H1 (cell line): Measurements from ENCODE around the gene OCIAD1. TPM values are rescaled to one million over a fixed set of nuclear protein-coding genes. Genes with fewer than 3 reads are reported as not detected.
A peak's percentile ranks its signal among the peaks of the same experiment; 100 is the strongest.

ENCODE experiments used
- ASH2L ChIP-seq: fragments of 200-600, 300-600 bp; sonication (generic); IDR thresholded peaks from one replicate; pipeline ENCODE4 v1.7.1; 2017; ENCODE audit warnings: low read length
- CBX5 ChIP-seq: fragments of 300-800, 300-1000 bp; sonication (generic); IDR thresholded peaks from 2 replicates; pipeline ENCODE4 v1.7.1; 2016; ENCODE audit warnings: antibody characterized with exemption, low read length, low read depth
- EZH2 ChIP-seq: fragments of 200-600 bp; sonication (generic); IDR thresholded peaks from 2 replicates; pipeline ENCODE4 v1.7.1; 2012; ENCODE audit warnings: low read depth, mild to moderate bottlenecking, moderate library complexity, low read length, inconsistent platforms; ENCODE audit not compliant: severe bottlenecking
- GABPA ChIP-seq: IDR thresholded peaks from 2 replicates; pipeline ENCODE4 v1.6.1; 2011; ENCODE audit warnings: mild to moderate bottlenecking, low read length, moderate library complexity, borderline replicate concordance; ENCODE audit not compliant: insufficient read depth
- polyA plus RNA-seq, 7 experiments: library from polyadenylated mRNA; depleted of rRNA in 3 of 7; stranded (reverse) in 5 of 7; unstranded in 2 of 7; fragments of >200 nt in 5 of 7; fragments of 200-250 nt in 2 of 7; gene quantifications; 1 replicate in 5 of 7; 2 replicates in 1 of 7; 4 replicates in 1 of 7; pipeline versions ENCODE4 v1.2.1 to v1.2.3, GENCODE V29; 2011 to 2013; ENCODE audit warnings: missing spikeins in 2 of 7, mixed read lengths in 2 of 7
- total RNA-seq: library from RNA; stranded (reverse); fragmentation: NEBNext Ultra II Directional; extraction: Animal tissue kit (Norgen Biotek cat#: 25700); gene quantifications from 2 replicates; pipeline ENCODE4 v1.2.1, GENCODE V29; 2021
- TF ChIP-seq, protein P1 (sequence below): fragments of 300-600 bp; sonication (generic); IDR thresholded peaks from 2 replicates; pipeline ENCODE4 v1.7.1; 2012; ENCODE audit warnings: low read length, moderate library complexity, mild to moderate bottlenecking, inconsistent platforms; ENCODE audit not compliant: insufficient replicate concordance
- TF ChIP-seq, protein P2 (sequence below), 3 experiments: IDR thresholded peaks; 1 replicate in 2 of 3; 2 replicates in 1 of 3; pipeline versions ENCODE4 v1.5.1 to v1.6.1; 2011; ENCODE audit warnings: low read length in 3 of 3, mild to moderate bottlenecking in 3 of 3, inconsistent platforms in 2 of 3, low read depth in 1 of 3, moderate library complexity in 1 of 3; ENCODE audit not compliant: insufficient read depth in 1 of 3; ENCODE audit errors: control extremely low read depth in 1 of 3

The OCIAD1 gene
- total and polyA plus RNA-seq, 2 of the 8 experiments (the other 6 are each of a cell fraction or from before 2014, with no cell fraction given), result 79.9 to 163 TPM

DNA sequence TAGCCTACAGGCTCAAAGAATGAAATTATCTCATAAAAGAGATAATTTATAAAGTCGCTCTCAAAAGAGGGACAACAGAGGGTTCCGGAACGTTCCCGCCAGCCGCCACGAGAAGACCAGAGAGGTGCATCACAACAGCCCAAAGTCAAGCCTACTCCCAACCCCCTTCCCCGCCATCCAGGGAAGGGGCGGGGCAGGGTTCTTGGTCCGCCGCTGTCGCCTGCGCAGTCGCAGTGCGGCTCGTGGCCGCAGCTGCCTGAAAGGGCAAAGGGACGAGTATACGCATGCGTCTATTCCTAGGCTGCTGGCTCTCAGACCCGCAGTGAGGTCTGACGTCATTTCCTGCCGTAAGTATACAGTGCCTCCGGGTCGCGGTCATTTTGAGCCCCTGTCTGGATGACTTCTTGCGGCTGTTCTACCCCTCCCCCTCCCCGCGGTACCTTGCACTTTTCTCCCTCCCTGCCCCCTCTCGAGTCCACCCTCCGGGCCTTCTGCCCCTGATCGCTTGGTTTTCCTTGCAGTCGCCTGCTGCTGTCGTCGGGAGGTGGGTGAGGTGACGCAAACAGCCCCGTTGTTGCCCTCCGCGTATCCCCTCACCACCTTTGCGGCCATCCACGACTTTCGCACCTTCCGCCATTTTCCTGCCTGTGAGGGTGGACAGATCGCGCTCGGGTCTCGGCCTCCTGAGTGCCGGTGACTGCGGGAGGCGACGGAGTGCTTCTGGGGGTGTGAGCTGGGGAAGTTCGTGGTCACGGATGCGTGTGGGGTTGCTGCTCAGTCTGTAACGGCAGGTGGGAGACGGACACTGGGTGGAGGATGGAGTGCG lies at the start of gene OCIAD1 (continued):
- TF ChIP-seq, protein P1, sequence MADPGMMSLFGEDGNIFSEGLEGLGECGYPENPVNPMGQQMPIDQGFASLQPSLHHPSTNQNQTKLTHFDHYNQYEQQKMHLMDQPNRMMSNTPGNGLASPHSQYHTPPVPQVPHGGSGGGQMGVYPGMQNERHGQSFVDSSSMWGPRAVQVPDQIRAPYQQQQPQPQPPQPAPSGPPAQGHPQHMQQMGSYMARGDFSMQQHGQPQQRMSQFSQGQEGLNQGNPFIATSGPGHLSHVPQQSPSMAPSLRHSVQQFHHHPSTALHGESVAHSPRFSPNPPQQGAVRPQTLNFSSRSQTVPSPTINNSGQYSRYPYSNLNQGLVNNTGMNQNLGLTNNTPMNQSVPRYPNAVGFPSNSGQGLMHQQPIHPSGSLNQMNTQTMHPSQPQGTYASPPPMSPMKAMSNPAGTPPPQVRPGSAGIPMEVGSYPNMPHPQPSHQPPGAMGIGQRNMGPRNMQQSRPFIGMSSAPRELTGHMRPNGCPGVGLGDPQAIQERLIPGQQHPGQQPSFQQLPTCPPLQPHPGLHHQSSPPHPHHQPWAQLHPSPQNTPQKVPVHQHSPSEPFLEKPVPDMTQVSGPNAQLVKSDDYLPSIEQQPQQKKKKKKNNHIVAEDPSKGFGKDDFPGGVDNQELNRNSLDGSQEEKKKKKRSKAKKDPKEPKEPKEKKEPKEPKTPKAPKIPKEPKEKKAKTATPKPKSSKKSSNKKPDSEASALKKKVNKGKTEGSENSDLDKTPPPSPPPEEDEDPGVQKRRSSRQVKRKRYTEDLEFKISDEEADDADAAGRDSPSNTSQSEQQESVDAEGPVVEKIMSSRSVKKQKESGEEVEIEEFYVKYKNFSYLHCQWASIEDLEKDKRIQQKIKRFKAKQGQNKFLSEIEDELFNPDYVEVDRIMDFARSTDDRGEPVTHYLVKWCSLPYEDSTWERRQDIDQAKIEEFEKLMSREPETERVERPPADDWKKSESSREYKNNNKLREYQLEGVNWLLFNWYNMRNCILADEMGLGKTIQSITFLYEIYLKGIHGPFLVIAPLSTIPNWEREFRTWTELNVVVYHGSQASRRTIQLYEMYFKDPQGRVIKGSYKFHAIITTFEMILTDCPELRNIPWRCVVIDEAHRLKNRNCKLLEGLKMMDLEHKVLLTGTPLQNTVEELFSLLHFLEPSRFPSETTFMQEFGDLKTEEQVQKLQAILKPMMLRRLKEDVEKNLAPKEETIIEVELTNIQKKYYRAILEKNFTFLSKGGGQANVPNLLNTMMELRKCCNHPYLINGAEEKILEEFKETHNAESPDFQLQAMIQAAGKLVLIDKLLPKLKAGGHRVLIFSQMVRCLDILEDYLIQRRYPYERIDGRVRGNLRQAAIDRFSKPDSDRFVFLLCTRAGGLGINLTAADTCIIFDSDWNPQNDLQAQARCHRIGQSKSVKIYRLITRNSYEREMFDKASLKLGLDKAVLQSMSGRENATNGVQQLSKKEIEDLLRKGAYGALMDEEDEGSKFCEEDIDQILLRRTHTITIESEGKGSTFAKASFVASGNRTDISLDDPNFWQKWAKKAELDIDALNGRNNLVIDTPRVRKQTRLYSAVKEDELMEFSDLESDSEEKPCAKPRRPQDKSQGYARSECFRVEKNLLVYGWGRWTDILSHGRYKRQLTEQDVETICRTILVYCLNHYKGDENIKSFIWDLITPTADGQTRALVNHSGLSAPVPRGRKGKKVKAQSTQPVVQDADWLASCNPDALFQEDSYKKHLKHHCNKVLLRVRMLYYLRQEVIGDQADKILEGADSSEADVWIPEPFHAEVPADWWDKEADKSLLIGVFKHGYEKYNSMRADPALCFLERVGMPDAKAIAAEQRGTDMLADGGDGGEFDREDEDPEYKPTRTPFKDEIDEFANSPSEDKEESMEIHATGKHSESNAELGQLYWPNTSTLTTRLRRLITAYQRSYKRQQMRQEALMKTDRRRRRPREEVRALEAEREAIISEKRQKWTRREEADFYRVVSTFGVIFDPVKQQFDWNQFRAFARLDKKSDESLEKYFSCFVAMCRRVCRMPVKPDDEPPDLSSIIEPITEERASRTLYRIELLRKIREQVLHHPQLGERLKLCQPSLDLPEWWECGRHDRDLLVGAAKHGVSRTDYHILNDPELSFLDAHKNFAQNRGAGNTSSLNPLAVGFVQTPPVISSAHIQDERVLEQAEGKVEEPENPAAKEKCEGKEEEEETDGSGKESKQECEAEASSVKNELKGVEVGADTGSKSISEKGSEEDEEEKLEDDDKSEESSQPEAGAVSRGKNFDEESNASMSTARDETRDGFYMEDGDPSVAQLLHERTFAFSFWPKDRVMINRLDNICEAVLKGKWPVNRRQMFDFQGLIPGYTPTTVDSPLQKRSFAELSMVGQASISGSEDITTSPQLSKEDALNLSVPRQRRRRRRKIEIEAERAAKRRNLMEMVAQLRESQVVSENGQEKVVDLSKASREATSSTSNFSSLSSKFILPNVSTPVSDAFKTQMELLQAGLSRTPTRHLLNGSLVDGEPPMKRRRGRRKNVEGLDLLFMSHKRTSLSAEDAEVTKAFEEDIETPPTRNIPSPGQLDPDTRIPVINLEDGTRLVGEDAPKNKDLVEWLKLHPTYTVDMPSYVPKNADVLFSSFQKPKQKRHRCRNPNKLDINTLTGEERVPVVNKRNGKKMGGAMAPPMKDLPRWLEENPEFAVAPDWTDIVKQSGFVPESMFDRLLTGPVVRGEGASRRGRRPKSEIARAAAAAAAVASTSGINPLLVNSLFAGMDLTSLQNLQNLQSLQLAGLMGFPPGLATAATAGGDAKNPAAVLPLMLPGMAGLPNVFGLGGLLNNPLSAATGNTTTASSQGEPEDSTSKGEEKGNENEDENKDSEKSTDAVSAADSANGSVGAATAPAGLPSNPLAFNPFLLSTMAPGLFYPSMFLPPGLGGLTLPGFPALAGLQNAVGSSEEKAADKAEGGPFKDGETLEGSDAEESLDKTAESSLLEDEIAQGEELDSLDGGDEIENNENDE, result no peak
- TF ChIP-seq ASH2L (peak; percentile 99), EZH2 (no peak), CBX5 (no peak), GABPA (peak; percentile 83; the same call in 1 of the 2 replicates)
- TF ChIP-seq, protein P2, sequence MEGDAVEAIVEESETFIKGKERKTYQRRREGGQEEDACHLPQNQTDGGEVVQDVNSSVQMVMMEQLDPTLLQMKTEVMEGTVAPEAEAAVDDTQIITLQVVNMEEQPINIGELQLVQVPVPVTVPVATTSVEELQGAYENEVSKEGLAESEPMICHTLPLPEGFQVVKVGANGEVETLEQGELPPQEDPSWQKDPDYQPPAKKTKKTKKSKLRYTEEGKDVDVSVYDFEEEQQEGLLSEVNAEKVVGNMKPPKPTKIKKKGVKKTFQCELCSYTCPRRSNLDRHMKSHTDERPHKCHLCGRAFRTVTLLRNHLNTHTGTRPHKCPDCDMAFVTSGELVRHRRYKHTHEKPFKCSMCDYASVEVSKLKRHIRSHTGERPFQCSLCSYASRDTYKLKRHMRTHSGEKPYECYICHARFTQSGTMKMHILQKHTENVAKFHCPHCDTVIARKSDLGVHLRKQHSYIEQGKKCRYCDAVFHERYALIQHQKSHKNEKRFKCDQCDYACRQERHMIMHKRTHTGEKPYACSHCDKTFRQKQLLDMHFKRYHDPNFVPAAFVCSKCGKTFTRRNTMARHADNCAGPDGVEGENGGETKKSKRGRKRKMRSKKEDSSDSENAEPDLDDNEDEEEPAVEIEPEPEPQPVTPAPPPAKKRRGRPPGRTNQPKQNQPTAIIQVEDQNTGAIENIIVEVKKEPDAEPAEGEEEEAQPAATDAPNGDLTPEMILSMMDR (IDR thresholded peaks at IDR 0.05; ENCODE audit: control extremely low read depth in 1 of 3, insufficient read depth in 1 of 3, low read depth in 1 of 3, low read length in 3 of 3), result no peak
